Endothelial cell (in vitro differentiated cells): Measurements from ENCODE around the gene SNX1. TPM values are rescaled to one million over a fixed set of nuclear protein-coding genes. Genes with fewer than 3 reads are reported as not detected.

Experiments used
- DNase-seq: peaks from one replicate; pipeline ENCODE4 v3.0.0; 2021; ENCODE audit warnings: low spot score
- H3K27ac Mint-ChIP-seq: one replicate; pipeline ENCODE4 v1.8.0; 2021; ENCODE audit warnings: mixed read lengths, inconsistent platforms; ENCODE audit not compliant: unreplicated experiment
- H3K27me3 Mint-ChIP-seq: one replicate; pipeline ENCODE4 v1.8.0; 2021; ENCODE audit warnings: mild to moderate bottlenecking, moderate library complexity, mixed read lengths, inconsistent platforms; ENCODE audit not compliant: unreplicated experiment
- H3K36me3 Mint-ChIP-seq: one replicate; pipeline ENCODE4 v1.8.0; 2021; ENCODE audit warnings: mild to moderate bottlenecking, low read depth, mixed read lengths, inconsistent platforms; ENCODE audit not compliant: unreplicated experiment
- H3K4me1 Mint-ChIP-seq: one replicate; pipeline ENCODE4 v1.8.0; 2021; ENCODE audit warnings: mild to moderate bottlenecking, mixed read lengths, inconsistent platforms; ENCODE audit not compliant: unreplicated experiment
- H3K4me3 Mint-ChIP-seq: one replicate; pipeline ENCODE4 v1.8.0; 2021; ENCODE audit warnings: mild to moderate bottlenecking, mixed read lengths, inconsistent platforms; ENCODE audit not compliant: unreplicated experiment
- H3K9me3 Mint-ChIP-seq: one replicate; pipeline ENCODE4 v1.8.0; 2021; ENCODE audit warnings: mixed read lengths, inconsistent platforms; ENCODE audit not compliant: unreplicated experiment
- CTCF ChIP-seq: fragments of 200-600 bp; sonication (generic); IDR thresholded peaks from one replicate; pipeline ENCODE4 v1.5.0; 2021; ENCODE audit warnings: antibody characterized with exemption; ENCODE audit not compliant: unreplicated experiment
- total RNA-seq: library from RNA; stranded (reverse); fragmentation: NEBNext Ultra II Directional; extraction: Animal tissue kit (Norgen Biotek cat#: 25700); gene quantifications from one replicate; pipeline ENCODE4 v1.2.1, GENCODE V29; 2021; ENCODE audit not compliant: unreplicated experiment

SNX1 gene
- total RNA-seq, 1 donor from 2014 or later = 128 TPM

GRCh38 chr15:64136347-64136746 is 40.6 kb downstream of the SNX1 start:
- Mint-ChIP-seq H3K27me3 (peaks cover 6% of the 10 kb centered on the region), H3K4me3 (no peak overlapping the region), H3K4me1 (peaks cover 18% of the 10 kb centered on the region), H3K27ac (no peak overlapping the region), H3K36me3 (peaks cover 57% of the 10 kb centered on the region), H3K9me3 (no peaks in the 10 kb centered on the region)
- DNase-seq = no peak
- no peak for TF ChIP-seq CTCF

GRCh38 chr15:64137226-64137833 is 41.5 kb downstream of the SNX1 start:
- no peak for TF ChIP-seq CTCF
- DNase-seq = no peak
- peaks cover 54% of the 10 kb centered on the region for H3K36me3 Mint-ChIP-seq
- H3K4me1 Mint-ChIP-seq = peaks cover 25% of the 10 kb centered on the region
- H3K4me3 Mint-ChIP-seq = peak overlapping the region; percentile 24
- H3K27me3 Mint-ChIP-seq = peaks cover 5% of the 10 kb centered on the region
- no peak overlapping the region for H3K27ac Mint-ChIP-seq
- H3K9me3 Mint-ChIP-seq = no peaks in the 10 kb centered on the region

GRCh38 chr15:64138331-64138941 is 42.7 kb downstream of the SNX1 start:
- Mint-ChIP-seq H3K4me3 (no peak overlapping the region), H3K36me3 (peaks cover 48% of the 10 kb centered on the region), H3K27me3 (peaks cover 3% of the 10 kb centered on the region), H3K9me3 (no peaks in the 10 kb centered on the region), H3K27ac (no peak overlapping the region), H3K4me1 (peaks cover 24% of the 10 kb centered on the region)
- no peak for DNase-seq
- TF ChIP-seq CTCF = no peak

GRCh38 chr15:64141798-64142512 is 46.2 kb downstream of the SNX1 start:
- Mint-ChIP-seq H3K9me3 (no peaks in the 10 kb centered on the region), H3K4me3 (peak overlapping the region; percentile 3), H3K27me3 (no peaks in the 10 kb centered on the region), H3K4me1 (peaks cover 24% of the 10 kb centered on the region), H3K27ac (peak overlapping the region; percentile 95), H3K36me3 (peaks cover 34% of the 10 kb centered on the region)
- TF ChIP-seq CTCF = no peak
- no peak for DNase-seq

- Mint-ChIP-seq H3K27me3 (no peaks in the 10 kb centered on the region), H3K4me3 (no peak overlapping the region), H3K27ac (no peak overlapping the region), H3K9me3 (no peaks in the 10 kb centered on the region), H3K4me1 (peaks cover 24% of the 10 kb centered on the region), H3K36me3 (peaks cover 24% of the 10 kb centered on the region)
- no peak for DNase-seq
- TF ChIP-seq CTCF = no peak
These were observed 47.5 kb downstream of the SNX1 start for GRCh38 chr15:64143276-64143675.
